ENCODE results near the gene ARVCF. TPM values are rescaled to one million over a fixed set of nuclear protein-coding genes. Genes with fewer than 3 reads are reported as not detected.

ARVCF gene
- total and polyA plus RNA-seq, 2 of the 8 experiments (the other 6 are each of a cell fraction or from before 2014, with no cell fraction given): 31.0 to 43.2 TPM

GRCh38 chr22:20020533-20021195 is 4.0 kb upstream of the ARVCF start, which contains the start of gene TANGO2 (continued):
- TF ChIP-seq RAD21 (IDR thresholded peaks at IDR 0.05 in 1 of 2, conservative IDR thresholded peaks at IDR 0.05 in 1 of 2; ENCODE audit: low read depth in 2 of 2, low read length in 2 of 2): no peak
- TF ChIP-seq RXRA (IDR thresholded peaks at IDR 0.05; ENCODE audit: insufficient read depth, low read depth, low read length): no peak
- no peak for TF ChIP-seq SAP30 (IDR thresholded peaks at IDR 0.05; ENCODE audit: insufficient read depth, insufficient replicate concordance, low read length)
- no peak for TF ChIP-seq TCF12 (IDR thresholded peaks at IDR 0.05; ENCODE audit: low read depth, low read length)
- TF ChIP-seq TAF1 (IDR thresholded peaks at IDR 0.05; ENCODE audit: low read depth, low read length): peak; percentile 62; the same call in 1 of the 2 replicates
- TF ChIP-seq BACH1 (IDR thresholded peaks at IDR 0.05; ENCODE audit: low read length): no peak
- TF ChIP-seq PHF8 (conservative IDR thresholded peaks at IDR 0.05; ENCODE audit: low read depth, low read length): no peak
- TF ChIP-seq SIRT6 (IDR thresholded peaks at IDR 0.05; ENCODE audit: low read length): no peak
- no peak for TF ChIP-seq CTBP2 (IDR thresholded peaks at IDR 0.05; ENCODE audit: borderline replicate concordance, insufficient read depth, insufficient read length, low read length)
- TF ChIP-seq YY1 (IDR thresholded peaks at IDR 0.05; ENCODE audit: low read depth, low read length): no peak
- TF ChIP-seq NANOG (IDR thresholded peaks at IDR 0.05; ENCODE audit: insufficient read depth, low read depth, low read length, poor library complexity, severe bottlenecking): no peak
- no peak for TF ChIP-seq POLR2AphosphoS5 (IDR thresholded peaks at IDR 0.05; ENCODE audit: low read depth, low read length)
- 0 out of 4 replicates have a peak, but pooled peaks of 1 of the 3 experiments have one; percentile 1 for TF ChIP-seq CTCF (IDR thresholded peaks at IDR 0.05; ENCODE audit: control extremely low read depth in 1 of 3, insufficient read depth in 1 of 3, low read depth in 1 of 3, low read length in 3 of 3)
- TF ChIP-seq CHD2 (IDR thresholded peaks at IDR 0.05; ENCODE audit: low read length): peak; percentile 72; the same call in 1 of the 2 replicates
- no peak for TF ChIP-seq SIX5 (IDR thresholded peaks at IDR 0.05; ENCODE audit: low read depth, low read length)
- TF ChIP-seq RBBP5 (IDR thresholded peaks at IDR 0.05; ENCODE audit: borderline replicate concordance, low read depth, low read length): no peak; the same call in 1 of the 2 replicates
- TF ChIP-seq CBX5 (IDR thresholded peaks at IDR 0.05; ENCODE audit: low read depth, low read length): no peak
